GM12874 (cell line): ENCODE data around the gene ATE1.

Source experiments
- TF ChIP-seq, protein P1 (sequence below): IDR thresholded peaks from 2 replicates; pipeline ENCODE4 v1.5.1; 2011; ENCODE audit warnings: low read depth, mild to moderate bottlenecking, control low read depth, low read length, moderate library complexity; ENCODE audit not compliant: insufficient read depth

The ATE1 gene

DNA sequence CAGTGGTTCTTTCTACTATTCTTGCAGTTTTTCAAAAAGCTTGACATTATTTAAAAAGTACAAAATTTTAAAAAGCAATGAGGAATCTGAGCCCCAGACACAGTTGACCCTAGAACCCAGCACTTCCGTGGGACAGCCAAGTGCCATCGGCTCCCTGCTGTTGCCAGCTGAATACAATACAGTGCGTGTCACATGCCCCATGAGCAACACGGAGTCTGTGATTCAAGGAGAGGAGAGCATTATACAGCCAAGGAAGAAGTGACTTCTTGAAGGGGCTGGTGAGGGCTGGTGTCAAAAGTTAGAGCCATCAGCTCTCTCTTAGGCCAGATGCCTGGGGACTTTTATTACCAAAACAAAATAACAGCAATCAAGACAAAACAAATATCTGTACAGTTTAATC lies 206.6 kb downstream of the ATE1 start:
- TF ChIP-seq, protein P1, sequence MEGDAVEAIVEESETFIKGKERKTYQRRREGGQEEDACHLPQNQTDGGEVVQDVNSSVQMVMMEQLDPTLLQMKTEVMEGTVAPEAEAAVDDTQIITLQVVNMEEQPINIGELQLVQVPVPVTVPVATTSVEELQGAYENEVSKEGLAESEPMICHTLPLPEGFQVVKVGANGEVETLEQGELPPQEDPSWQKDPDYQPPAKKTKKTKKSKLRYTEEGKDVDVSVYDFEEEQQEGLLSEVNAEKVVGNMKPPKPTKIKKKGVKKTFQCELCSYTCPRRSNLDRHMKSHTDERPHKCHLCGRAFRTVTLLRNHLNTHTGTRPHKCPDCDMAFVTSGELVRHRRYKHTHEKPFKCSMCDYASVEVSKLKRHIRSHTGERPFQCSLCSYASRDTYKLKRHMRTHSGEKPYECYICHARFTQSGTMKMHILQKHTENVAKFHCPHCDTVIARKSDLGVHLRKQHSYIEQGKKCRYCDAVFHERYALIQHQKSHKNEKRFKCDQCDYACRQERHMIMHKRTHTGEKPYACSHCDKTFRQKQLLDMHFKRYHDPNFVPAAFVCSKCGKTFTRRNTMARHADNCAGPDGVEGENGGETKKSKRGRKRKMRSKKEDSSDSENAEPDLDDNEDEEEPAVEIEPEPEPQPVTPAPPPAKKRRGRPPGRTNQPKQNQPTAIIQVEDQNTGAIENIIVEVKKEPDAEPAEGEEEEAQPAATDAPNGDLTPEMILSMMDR, result no peak

DNA sequence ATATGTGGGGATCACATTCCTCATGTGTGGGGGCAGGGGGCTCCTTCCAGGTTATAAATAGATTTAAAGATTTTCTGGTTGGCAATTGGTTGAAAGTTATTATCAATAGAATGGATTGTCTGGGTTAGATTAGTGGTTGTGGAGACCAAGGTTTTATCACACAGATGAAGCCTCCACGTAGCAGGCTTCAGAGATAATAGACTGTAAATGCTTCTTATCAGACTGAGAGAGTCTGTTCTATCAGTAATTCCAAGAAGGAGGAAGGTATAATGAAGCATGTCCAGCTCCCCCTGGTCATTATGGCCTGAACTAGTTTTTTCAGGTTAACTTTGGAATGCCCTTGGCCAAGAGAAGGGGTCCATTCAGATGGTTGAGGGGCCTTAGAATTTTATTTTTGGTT lies 211.9 kb downstream of the ATE1 start:
- TF ChIP-seq, protein P1, result no peak

DNA sequence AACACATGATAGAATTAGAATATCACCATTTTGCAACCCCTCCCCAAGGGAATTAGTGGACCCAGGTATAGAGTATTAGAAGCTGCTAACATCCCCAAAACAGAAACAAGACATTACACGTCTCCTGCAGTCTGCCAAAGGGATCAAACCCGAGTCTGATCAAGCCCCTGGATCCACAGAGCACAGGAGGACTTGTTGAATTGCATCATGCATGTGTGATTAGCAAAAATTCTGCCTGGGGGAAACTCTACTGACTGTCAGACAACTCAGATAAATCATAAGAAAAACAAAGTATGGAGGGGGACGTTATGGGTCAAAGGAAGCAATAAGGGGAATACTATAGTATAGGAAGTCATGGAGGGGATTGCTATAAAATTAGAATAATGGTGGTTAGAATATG lies 212.8 kb downstream of the ATE1 start:
- TF ChIP-seq, protein P1, result no peak

DNA sequence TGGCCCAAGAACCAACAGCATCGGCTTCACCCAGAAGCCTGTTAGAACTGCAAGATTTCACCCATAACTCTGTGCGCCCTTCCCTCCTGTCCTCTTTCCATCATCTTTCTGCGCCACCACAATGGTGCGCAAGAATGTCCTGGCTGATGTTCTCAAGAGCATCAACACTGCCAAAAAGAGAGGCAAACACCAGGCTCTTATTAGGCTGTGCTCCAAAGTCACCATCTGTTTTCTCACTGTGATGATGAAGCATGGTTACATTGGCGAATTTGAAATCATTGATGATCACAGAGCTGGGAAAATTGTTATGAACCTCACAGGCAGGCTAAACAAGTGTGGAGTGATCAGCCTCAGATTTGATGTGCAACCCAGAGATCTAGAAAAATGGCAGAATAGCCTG lies 214.3 kb downstream of the ATE1 start:
- TF ChIP-seq, protein P1, result no peak

DNA sequence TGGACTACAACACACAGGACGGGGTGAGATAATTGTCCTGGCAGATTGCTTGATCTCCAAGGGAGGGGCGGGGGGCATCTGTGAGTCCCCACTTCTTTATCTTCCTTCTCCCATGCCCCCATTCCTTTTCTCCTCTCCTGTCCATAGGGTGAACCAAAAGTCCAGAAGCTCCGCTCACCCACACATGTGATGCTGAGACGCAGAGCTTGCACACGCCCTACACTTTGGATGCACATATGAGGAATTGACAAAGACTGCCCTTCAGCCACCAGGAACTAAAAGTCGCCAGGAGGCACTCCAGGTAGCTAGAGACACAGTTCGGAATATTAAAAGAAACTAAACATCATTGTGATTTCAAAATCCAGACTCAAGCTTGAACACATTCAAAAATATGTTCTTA lies 216.9 kb downstream of the ATE1 start:
- TF ChIP-seq, protein P1, result no peak

DNA sequence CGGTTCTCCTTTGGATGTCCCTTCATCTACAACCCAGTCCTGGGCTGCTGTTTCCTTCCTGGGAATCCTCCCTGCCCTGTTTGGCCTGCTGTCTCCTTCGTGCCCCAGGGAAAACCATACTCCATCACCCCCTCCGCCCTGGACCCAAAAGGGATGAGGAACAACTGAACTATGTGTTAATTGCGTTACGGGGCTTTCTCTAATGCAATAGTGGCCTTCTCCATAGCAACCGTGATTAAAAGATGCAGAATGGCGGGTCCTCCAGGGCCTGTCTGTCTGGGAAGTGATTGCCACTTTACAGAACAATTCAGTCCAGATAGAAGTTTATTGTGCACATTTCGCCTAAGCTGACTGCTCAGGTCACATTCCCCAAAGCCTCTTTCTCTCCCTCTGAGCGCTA lies 217.6 kb downstream of the ATE1 start:
- TF ChIP-seq, protein P1, result no peak

DNA sequence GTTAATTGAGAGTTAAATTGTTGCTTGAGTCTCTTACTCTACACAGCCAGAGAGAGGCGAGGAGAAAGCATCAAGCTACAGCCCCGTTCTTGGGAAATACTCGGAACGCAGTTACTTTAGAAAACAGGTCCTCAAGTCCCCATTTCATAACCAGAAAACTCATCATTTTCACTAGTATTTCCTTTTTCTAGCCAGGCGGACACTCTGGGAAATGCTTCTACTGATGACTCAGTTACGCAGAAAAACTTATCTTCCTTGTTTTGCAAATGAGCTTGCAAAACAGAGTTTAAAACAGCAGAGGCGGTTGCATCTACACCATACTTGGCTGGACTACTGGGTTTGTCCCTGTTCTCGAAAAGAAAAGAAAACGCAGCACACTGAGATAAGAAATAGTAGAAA lies 218.2 kb downstream of the ATE1 start:
- TF ChIP-seq, protein P1, result no peak
